ENCODE results near the gene ZNF670. TPM values are rescaled to one million over a fixed set of nuclear protein-coding genes. Genes with fewer than 3 reads are reported as not detected.

The ZNF670 gene
- polyA plus RNA-seq, 1 of the 3 experiments (the other 2 are of a cell fraction): 0.84 TPM

DNA sequence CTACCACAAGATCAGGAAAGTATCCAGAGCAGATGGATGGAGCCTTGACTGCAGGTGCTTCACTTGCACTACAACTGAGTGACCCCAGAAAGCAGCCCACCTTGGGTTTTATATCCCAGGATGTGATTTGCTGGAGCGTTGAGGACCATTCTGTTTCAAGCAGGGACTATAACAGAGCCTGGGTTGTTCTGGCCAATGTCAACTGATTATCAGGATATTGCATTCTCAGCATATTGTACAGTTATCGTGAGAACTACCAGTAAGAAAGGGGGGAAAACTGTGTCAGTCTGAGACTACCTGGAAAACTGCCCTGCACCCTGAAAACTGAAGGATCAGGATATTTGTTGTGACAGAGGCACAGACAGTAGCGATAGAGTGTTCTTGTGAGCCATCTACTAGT, 17.5 kb upstream of the ZNF670 start:
- ChIA-PET POLR2A (no interaction called here), CTCF (no interaction called here)
- no peak for DNase-seq
- Histone ChIP-seq H3K4me1 (ENCODE audit: control insufficient read depth in 1 of 2, insufficient read depth in 2 of 2, low read depth in 1 of 2, low read length in 1 of 2) (no peaks in the 10 kb centered on the region), H4K20me1 (ENCODE audit: insufficient read depth) (no peaks in the 10 kb centered on the region), H3K27me3 (ENCODE audit: insufficient read depth) (no peaks in the 10 kb centered on the region), H3K9me2 (no peaks in the 10 kb centered on the region), H3K4me3 (ENCODE audit: low read depth in 2 of 2, low read length in 1 of 2) (no peak overlapping the region), H3K36me3 (replicated peaks in 1 of 2; ENCODE audit: control insufficient read depth in 1 of 2, insufficient read depth in 2 of 2, low read length in 1 of 2) (peaks cover 28 to 46% of the 10 kb centered on the region in 2 experiments), H3K4me2 (no peak overlapping the region), H3K79me2 (ENCODE audit: insufficient read depth) (peaks cover 19% of the 10 kb centered on the region; the same call in 1 of the 2 replicates), H3K27ac (ENCODE audit: low read depth in 2 of 2, low read length in 1 of 2) (no peak overlapping the region), H3F3A (replicated peaks; ENCODE audit: insufficient read depth) (peaks cover 5% of the 10 kb centered on the region), H2AFZ (ENCODE audit: low read depth) (no peak overlapping the region), H3K9ac (no peak overlapping the region), H3K9me3 (0 out of 2 replicates have a peak, but pooled peaks cover 7% of the 10 kb centered on the region)
- WGBS (ENCODE audit: low lambda C conversion rate): 88% methylated on average over 3 of the region's 3 CpGs
- TF ChIP-seq, protein P1, sequence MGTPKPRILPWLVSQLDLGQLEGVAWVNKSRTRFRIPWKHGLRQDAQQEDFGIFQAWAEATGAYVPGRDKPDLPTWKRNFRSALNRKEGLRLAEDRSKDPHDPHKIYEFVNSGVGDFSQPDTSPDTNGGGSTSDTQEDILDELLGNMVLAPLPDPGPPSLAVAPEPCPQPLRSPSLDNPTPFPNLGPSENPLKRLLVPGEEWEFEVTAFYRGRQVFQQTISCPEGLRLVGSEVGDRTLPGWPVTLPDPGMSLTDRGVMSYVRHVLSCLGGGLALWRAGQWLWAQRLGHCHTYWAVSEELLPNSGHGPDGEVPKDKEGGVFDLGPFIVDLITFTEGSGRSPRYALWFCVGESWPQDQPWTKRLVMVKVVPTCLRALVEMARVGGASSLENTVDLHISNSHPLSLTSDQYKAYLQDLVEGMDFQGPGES (IDR thresholded peaks at IDR 0.05; ENCODE audit: low read depth, low read length): no peak
- TF ChIP-seq TEAD4 (IDR thresholded peaks at IDR 0.05; ENCODE audit: borderline replicate concordance, insufficient read depth) (no peak), EP300 (IDR thresholded peaks at IDR 0.05; ENCODE audit: borderline replicate concordance in 1 of 2, low read depth in 1 of 2, low read length in 1 of 2) (no peak), FOXJ3 (CRISPR knock-in tag; IDR thresholded peaks at IDR 0.05) (no peak), GATA2 (CRISPR knock-in tag; IDR thresholded peaks at IDR 0.05) (no peak)

DNA sequence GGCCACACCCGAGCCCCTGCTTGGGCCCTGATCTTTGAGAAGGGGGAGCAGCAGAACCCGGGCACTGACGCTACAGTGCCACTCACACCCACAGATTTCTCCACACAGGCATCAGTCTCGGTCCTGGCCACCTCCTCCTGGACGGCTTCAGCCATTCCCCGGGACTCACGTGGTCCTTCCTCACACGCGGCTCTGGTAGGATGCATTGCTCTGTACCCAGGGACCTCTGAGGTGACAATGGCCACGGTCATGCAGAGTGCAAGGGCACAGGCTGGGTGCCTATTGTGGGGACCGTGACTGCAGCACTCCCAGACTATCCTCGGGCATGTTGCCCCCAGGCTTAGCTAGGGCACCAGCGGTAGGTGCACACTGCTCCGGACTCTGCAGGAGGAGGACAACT, 11.8 kb upstream of the ZNF670 start:
- ChIA-PET POLR2A (interaction anchor here (0.8 kb wide), 1 partner anchor 12 kb away, joined by 3 read pairs; the partner anchor contains the start of gene ZNF670), CTCF (no interaction called here)
- Histone ChIP-seq H3F3A (replicated peaks; ENCODE audit: insufficient read depth) (no peaks in the 10 kb centered on the region), H3K36me3 (replicated peaks in 1 of 2; ENCODE audit: control insufficient read depth in 1 of 2, insufficient read depth in 2 of 2, low read length in 1 of 2) (no peaks in the 10 kb centered on the region), H3K4me2 (no peak overlapping the region), H3K9ac (no peak overlapping the region), H3K4me3 (ENCODE audit: low read depth in 2 of 2, low read length in 1 of 2) (no peak overlapping the region), H3K9me2 (no peaks in the 10 kb centered on the region), H3K4me1 (ENCODE audit: control insufficient read depth in 1 of 2, insufficient read depth in 2 of 2, low read depth in 1 of 2, low read length in 1 of 2) (no peaks in the 10 kb centered on the region), H3K79me2 (ENCODE audit: insufficient read depth) (no peaks in the 10 kb centered on the region), H3K27me3 (ENCODE audit: insufficient read depth) (no peaks in the 10 kb centered on the region), H3K27ac (ENCODE audit: low read depth in 2 of 2, low read length in 1 of 2) (no peak overlapping the region), H2AFZ (ENCODE audit: low read depth) (no peak overlapping the region), H3K9me3 (no peaks in the 10 kb centered on the region), H4K20me1 (ENCODE audit: insufficient read depth) (no peaks in the 10 kb centered on the region)
- TF ChIP-seq, protein P2, sequence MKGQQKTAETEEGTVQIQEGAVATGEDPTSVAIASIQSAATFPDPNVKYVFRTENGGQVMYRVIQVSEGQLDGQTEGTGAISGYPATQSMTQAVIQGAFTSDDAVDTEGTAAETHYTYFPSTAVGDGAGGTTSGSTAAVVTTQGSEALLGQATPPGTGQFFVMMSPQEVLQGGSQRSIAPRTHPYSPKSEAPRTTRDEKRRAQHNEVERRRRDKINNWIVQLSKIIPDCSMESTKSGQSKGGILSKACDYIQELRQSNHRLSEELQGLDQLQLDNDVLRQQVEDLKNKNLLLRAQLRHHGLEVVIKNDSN (IDR thresholded peaks at IDR 0.05; ENCODE audit: borderline replicate concordance, low read depth): no peak
- TF ChIP-seq FOSL2 (IDR thresholded peaks at IDR 0.05; ENCODE audit: borderline replicate concordance, low read depth): no peak
- TF ChIP-seq FOXM1 (IDR thresholded peaks at IDR 0.05; ENCODE audit: low read depth): no peak
- no peak for TF ChIP-seq GABPA (IDR thresholded peaks at IDR 0.05; ENCODE audit: low read depth)
- TF ChIP-seq EP300 (IDR thresholded peaks at IDR 0.05; ENCODE audit: borderline replicate concordance in 1 of 2, low read depth in 1 of 2, low read length in 1 of 2): no peak
- TF ChIP-seq RXRA (IDR thresholded peaks at IDR 0.05; ENCODE audit: borderline replicate concordance, low read depth): no peak
- TF ChIP-seq, protein P3, sequence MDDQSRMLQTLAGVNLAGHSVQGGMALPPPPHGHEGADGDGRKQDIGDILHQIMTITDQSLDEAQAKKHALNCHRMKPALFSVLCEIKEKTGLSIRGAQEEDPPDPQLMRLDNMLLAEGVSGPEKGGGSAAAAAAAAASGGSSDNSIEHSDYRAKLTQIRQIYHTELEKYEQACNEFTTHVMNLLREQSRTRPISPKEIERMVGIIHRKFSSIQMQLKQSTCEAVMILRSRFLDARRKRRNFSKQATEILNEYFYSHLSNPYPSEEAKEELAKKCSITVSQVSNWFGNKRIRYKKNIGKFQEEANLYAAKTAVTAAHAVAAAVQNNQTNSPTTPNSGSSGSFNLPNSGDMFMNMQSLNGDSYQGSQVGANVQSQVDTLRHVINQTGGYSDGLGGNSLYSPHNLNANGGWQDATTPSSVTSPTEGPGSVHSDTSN (IDR thresholded peaks at IDR 0.05): no peak
- no peak for TF ChIP-seq SMC3 (IDR thresholded peaks at IDR 0.05; ENCODE audit: low read depth, low read length)
- no peak for TF ChIP-seq TEAD4 (IDR thresholded peaks at IDR 0.05; ENCODE audit: borderline replicate concordance, insufficient read depth)
- no peak for TF ChIP-seq NRF1 (IDR thresholded peaks at IDR 0.05; ENCODE audit: low read depth, low read length)
- DNase-seq: no peak
- WGBS (ENCODE audit: low lambda C conversion rate): 57% methylated on average over 6 of the region's 14 CpGs

Measured in SK-N-SH (cell line).